ENCODE results near the gene LRP1-AS.

Gene LRP1-AS

DNA sequence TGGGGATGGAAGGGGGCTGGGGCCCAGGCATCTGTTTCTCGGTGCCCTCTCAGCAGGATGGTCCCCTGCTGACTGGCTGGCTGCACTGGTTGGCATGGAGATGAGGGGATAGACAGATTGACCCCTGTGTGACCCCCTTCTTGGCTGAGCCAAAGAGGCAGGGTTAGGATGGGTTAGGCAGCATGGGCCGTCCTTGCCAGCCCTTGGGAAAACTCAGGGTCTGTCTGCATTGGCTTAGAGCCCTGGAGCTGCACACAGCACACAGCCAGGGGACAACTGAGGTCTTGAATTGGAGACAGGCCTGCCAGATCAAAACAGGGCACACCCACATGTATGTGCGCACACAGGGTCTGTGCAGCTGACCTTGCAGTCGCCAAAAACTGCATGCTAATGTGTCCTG, 11.2 kb upstream of the LRP1-AS start:
- DNase-seq = no peak

DNA sequence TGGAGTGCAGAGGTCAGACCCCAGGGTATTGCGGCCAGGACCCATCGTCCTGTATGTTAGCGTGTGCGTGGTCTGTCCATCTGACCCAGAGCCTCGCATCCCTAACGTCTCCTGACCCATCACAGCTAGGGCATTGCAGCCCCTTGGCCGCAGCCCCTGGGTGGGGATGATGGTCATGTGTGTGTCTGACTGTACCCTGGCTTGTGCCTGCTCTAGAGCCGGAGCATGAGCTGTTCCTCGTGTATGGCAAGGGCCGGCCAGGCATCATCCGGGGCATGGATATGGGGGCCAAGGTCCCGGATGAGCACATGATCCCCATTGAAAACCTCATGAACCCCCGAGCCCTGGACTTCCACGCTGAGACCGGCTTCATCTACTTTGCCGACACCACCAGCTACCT, 10.8 kb upstream of the LRP1-AS start:
- no peak for DNase-seq

DNA sequence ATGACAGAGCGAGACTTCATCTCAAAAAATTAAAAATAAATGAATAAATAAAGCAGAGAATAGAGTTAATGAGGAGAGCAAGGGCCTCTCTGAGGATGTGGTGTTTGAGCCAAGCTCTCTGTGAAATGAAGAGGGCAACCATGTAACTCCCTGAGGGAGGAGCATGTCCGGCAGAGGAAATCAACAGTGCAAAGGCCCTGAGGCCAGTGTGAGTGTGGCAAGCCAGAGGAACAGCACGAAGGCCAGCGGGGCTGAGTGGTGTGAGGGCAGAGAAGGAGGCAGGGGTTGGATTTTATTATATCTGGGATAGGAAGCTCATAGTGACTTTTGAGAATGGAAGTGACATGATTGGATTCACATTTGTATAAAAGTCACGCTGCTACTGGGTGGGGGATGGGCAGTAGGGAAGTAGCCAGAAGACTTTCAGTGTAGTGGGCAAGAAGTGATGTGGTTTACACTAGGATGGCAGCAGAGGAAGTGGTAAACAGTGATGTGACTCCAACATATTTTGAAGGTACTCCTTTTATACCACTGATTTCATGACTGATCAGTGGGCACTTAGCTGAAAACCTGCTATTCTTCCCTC, 10.3 kb upstream of the LRP1-AS start:
- no peak for DNase-seq

DNA sequence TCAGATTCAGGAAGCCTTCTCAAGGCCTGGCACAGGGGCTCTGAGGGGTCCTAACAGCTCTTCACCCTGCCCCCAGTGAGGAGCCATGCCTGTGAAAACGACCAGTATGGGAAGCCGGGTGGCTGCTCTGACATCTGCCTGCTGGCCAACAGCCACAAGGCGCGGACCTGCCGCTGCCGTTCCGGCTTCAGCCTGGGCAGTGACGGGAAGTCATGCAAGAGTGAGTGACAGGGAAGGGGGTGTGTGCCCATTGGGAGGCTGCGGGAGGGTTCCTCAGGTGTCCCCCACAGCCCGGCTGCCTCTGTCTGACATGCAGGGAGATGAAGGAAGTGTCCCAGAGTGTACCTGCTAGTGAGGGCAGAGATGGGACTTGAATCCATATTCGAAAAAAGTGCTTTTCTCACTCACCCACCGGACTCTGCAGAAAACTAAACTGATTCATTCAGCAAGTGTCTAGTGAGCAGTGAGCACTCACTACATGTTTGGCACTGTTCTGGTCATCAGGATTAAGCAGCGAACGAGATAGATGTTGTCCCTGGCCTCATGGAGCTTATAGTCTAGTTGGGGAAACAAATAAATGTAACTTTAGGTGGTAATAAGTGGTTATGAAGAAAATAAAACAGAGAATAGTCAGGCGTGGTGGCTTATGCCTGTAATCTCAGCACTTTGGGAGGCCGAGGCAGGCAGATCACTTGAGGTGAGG, 9.4 kb upstream of the LRP1-AS start:
- DNase-seq = no peak

DNA sequence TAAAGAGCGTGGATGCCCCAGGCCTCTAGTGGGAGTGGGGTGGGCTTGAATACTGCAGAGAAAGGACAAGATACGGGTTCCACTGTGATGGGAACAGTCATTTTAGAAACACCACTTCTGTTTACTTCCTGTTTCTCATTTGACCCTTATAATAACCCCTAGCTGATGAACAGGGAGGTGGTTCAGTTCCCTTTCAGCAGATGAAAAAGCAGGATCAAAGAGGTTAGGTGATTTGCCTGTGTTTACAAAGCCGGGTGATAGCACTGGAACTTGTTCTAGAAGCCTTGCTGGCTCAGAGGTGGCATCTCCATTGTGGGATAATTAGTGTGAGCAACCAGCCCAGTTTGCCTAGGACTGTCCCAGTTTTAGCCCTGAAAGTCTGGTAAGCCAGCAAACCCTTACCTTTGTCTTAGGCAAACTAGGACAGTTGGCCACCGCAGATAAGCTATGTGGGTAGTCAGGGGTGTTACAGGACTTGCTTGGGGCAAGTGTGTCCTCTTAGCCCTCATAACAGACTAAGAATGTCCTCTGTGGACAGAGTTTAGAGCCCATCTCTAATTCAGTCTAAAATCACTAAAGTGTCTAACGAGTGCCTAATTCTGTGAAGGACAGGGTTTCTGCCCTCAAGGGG, 7.5 kb upstream of the LRP1-AS start:
- DNase-seq = no peak

DNA sequence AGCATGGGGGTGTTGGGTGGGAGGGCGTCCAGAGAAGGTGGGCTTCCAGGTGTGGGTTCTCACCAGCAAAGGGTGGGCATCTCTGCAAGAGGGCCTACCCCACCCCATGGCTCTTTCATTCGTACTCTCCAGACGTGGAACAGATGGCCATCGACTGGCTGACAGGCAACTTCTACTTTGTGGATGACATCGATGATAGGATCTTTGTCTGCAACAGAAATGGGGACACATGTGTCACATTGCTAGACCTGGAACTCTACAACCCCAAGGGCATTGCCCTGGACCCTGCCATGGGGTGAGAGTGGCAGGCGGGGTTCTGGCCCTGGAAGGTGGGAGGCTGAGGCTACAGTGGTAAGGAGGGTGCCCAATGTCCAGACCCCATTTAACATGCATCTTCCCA, 6.7 kb upstream of the LRP1-AS start:
- no peak for DNase-seq

DNA sequence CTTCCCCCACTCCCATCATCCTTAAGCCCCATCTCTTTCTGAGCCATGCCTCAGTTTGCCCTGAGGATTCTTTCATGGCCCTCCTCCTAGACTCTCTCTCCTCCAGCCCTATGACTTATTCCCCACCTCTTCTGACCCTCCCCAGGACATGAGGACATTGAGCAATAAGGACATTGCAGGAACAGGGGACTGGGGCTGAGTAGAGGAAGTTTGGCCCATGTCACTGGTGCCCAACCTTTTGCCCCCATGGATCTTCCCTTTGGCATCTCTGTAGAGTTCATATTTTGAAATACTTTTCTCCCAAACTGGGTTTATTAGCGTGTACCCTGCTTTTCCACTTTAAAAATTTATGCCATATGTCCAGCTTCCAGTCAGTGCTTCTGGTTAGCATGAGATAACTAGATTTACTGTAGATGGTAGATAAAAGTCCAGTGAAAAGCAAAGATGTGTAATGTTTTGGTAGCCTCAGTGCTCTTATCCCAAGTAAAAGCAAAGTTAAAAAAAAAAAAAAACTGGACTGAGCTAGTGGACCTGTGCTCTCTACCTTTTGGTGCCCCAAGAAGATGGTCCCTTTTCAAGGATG, 6.1 kb upstream of the LRP1-AS start:
- DNase-seq = no peak

DNA sequence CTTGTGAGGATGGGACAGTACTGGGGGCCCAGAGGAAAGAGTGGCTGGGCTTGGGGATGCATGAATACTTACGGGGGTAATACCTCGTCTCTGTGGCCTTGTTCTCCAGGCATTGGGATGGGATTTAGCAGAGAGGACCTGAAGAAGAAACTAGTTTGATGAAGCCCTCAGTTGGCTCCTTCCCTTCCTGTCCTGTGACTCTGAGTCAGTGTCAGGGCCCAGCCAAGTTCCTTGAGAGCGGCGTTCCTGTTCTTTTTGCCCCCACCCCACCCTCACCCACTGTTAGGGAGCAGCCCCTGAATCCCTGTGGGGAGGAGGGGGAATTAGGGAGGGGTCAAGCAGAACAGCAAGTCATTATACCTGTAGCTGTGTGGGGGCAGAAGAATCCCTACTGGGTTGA, 5.2 kb upstream of the LRP1-AS start:
- no peak for DNase-seq

DNA sequence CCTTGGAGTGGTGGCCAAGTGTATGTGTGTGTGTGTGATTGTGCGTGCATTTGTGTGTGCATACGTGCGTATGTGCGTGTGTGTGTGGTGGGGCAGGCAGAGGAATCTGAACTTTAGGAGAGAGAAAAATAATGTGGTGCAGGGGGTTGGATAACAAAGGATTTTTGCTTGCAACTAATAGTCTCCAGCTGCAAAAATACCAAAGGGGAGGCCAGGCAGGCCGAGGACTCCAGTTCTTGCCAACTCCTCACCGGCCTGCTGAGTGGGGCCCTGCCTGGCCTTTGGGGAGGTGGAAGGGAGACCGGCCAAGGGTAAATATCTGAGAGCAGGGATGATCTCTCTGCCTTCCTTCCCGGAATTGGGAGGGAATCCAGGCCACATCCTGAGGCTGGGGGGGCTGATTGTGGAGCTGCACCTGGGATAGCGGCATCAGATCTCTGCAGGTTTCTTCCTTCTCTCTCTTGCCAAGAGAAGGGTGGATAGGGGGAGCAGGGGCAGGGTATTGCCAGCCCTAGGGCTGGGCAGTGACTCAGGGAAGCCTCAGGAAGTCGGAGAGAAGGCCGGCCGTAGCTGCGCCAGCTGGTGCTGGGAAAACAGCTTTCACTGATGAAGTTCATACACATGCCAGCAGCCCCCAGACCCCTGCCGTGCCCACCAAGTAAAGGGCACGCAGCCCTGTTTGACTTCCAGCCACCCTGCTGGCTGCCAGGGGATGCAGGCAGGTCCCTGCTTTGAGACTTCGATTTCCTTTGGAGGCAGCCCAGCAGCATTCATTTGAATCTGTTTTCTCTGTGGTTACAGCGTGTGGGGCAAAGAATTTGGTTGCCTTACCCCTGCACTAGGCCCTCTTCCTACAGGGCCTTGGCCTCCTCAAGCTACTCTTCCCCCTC, 4.6 kb upstream of the LRP1-AS start:
- peak; percentile 89 for DNase-seq

DNA sequence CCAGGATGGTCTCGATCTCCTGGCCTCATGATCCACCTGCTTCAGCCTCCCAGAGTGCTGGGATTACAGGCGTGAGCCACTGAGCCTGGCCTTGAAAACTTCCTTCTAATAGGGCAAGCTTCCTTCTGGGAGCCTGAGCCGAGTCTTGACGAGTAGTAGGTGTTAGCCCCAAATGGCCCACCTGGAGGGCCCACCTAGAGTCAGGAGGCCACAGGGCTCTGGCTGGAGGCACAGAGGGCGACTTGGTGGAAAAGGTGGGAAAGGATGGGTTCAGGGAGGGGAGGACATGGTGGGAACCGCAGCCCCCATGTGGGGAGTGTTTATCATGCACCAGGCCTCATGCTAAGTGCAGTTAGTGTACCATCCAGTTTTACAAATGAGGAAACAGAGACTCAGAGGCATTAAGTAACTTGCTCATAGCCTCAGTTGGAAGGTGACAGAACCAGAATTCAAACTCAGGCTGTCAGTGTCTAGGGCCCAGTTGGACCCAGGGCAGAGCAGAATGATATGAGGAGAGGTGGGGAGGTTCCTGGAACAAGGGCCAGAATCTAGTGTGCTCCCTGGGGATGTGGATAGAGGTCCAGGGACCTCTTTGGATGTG, 3.1 kb upstream of the LRP1-AS start:
- DNase-seq = no peak

DNA sequence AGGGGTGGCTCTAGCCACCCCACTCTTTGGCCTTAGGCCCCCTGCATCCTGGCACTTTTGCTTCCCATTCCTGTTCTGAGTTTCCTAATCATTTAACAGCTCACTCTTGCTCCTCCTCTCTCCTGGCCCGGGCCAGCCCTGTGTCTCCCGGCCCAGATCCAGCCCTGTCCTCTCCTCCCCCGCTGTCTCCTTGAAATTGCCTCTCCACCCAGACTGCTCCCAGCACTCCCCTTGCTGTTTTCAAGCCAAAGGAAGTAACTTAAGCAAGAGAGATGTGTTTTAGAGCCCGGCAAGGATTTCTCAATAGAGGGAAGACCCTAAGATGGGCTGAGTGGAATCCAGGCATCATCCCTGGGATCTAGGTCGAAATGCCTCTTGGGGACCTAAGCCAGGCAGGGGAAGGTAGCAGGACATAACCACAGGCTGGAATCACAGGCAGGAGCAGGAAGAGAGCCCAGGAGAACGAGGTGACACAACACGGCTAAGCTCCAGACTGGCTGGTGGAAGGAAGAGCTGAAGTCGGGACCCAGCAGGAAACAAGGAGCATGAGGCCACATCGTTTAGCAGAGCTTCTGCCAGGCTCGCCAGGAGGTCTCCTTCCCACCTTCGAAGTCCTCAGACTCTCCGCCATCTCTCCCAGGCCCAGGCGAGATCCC, 2.0 kb upstream of the LRP1-AS start:
- peak; percentile 85 for DNase-seq

DNA sequence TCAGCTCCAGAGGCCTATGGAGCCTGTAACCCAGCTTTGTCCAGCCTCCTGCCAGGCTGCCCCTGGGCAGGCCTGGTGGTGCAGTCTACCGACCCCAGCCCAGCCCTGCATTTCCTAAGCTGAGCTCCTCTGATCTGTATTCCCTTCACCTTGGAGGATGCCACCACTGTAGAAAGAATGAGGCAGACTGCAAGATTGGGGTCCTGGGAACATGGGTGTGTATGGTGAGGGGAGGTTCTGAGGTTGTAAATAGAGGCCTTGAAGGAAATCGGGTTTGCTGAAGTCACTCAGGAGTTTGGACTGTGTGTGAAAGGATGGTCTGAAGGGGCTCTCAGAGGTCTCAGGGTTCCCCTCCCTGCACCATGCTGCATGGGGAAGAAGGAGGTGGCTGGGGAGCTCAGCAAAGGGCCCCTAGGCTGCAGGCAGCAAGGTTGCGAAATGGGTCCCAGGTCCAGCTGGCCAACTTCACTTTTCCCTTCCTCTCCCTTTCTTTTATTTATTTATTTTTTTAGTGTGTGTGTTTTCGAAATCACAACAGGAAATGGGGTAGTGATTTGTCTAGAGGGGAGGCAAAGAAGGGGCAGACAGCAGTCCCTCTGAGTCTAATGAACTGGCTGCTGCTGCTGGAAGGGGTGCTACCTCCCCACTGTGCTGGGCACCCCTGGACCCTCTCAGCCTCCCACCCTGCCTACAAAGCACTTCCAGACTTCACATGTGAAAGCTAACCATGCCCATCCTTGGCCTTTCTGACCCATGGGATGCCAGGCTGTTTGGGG, 1.2 kb upstream of the LRP1-AS start:
- DNase-seq = peak; percentile 53

DNA sequence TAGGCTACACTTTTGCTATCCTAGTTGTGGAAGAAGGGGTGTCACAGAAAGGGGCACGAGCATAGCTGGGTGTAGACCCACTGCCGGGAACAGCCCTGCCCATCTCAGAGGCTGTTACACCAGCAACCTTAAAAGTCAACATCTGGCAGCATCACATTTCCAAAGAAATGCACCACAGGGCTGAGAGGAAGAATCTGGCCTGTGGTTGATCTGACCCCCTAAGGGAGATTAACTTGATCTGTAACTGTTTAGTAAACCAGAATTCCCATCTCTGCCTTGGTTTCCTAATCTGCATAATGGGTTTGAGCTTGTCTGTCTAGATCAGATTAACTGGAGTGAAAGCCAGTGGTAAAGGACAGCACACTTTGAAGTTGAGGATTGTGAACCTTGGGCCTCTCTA, 1.3 kb downstream of the LRP1-AS start:
- DNase-seq = no peak

DNA sequence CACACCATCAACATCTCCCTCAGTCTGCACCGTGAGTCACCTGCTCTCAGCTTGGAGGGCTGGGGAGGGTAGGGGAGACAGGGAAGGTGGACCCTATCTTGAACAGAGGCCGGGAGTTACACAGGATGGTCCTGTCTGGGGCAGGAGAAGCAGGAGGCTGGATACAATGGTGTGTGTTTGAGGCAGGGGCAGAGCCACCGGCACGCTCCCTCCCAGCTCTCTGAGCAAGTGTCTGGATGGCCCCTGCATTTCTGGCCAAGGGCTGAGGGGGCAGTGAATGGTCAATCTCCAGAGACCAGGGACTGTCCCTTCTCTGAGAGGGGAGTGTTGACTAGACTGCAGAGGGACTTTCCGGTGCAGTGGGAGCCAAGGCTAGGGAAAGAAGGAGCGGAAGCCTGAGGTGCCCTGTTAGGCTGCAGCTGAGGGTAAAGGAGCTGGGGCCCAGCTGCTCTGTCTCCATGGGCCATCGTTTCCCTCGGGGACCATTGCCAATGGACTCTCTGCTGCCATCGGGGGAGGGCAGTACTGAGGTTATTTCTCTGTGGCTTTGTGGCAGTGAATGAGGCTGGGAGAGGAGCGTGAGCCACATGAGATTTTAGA, 1.9 kb downstream of the LRP1-AS start:
- no peak for DNase-seq

DNA sequence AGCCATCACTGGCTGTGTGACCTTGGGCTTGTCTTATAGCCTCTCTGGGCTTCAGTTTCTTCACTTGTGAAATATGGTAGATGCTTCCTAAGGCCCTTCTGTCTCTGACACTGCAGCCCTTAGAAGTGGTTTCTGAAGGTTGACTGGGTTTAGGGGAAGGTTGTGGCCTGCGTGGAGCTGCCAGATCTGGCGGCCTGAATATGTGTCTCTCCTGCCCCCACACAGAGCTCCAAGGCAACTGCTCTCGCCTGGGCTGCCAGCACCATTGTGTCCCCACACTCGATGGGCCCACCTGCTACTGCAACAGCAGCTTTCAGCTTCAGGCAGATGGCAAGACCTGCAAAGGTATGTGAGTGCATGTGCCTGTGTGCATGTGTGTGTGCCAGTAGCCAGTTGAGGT, 4.0 kb downstream of the LRP1-AS start:
- no peak for DNase-seq

DNA sequence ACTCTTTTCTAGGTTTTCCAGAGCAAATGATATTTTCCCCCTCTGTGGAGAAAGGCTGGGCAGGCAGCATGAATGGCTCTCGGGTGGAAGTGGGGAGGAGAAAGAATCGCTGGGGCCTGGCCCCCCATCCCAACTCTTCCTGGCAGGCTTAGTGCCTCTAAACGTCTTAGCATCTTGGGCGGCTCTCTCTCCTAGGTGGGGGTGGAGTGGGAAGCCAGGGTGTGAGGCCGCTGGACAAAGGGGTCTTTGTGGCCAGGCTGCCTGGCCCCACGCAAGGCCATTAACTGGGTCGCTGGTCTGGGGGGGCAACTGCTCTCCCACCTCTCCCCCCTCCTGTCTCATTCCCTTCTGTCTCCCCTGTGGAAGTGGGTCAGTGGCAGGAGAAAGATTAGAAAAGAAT, 4.7 kb downstream of the LRP1-AS start:
- DNase-seq = no peak

DNA sequence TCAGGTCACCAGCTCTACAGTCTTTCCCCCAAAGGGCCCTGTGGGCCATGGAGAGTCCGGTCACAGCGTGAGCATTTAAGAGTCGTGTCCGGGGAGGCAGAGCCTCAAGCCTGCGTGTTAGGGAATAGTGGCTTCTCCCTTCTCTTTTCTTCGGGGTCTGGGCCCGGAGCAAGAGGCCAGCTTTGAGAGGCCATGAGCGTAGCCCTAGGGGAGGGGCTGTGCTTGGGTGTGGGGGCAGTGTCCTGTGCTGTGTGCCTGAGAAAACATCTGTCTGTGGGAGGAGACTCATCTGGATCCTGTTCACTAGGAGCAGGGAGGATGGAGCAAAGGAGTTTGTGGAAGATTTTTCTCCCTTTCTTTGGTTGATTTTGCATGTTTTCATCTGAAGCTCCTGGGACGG, 5.3 kb downstream of the LRP1-AS start:
- DNase-seq = peak; percentile 52

DNA sequence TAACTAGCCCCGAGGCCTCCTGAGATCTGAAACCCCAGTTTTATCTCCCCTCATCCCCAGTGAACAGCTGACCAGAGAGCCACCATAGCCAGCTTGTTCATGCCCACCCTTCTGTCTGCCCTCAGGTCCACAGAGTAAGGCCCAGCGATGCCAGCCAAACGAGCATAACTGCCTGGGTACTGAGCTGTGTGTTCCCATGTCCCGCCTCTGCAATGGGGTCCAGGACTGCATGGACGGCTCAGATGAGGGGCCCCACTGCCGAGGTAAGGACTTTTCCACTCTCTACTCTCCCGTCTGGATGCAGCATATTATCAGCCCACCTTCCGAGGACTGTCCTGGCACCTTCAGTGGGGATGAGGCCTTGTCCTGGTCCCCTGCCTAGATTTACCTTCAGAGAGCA, 6.2 kb downstream of the LRP1-AS start:
- no peak for DNase-seq

DNA sequence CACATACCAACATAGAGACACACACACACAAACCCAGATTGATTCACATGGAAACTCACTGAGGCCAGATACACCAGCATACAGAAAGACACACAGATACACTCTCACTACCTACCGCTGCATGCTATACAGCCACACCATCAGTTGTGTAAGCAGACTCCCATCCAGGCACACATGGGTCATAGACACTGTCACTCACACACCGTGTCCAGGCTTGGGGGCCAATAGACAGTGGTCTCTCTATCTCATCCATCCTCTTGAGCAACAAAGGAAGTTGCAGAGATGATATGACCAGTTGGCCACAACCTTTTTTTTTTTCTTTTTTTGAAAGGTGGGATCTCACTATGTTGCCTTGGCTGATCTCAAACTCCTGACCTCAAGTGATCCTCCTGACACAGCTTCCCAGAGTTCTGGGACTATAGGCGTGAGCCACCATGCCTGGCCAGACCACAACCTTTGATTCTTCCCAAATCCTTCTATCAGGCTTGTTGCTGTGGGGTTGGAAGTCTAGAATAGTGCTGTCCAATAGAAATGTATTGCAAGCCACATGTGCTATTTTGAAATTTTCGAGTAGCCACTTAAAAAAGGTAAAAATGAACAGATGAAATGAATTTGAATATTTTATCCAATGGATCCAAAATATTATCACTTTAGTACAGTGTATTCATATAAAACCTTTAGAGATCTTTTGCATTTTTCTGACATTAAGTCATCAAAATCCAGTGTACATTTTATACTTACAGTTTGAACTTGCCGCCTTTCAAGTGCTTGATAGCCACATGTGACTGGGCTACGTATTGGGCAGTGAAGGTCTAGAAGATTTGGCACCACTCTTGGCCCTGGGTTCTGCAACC, 7.4 kb downstream of the LRP1-AS start:
- DNase-seq = no peak
